ENCODE data around the gene CASKIN1.
"Not testable (repeated sequence)": the region's sequence is repeated elsewhere in the genome, so short reads cannot be mapped to it uniquely, and the experiment has no call there.

The CASKIN1 gene

DNA sequence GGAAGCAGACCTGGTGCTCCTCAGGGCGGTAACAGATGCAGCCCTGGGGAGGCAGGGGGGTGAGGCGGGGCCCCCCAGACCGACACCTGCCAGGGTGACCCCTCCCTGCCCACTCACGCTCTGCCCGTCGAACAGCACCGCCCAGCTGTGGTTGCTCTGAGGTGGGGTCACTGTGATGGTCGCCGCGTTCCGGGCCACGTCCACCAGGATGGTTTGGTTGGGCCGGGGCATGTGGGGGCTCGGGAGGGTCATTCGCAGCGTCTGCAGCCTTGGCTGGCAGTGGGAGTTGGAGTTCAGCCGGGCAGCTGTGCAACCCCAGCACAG is 13.6 kb upstream of the CASKIN1 start:
- in situ Hi-C loops (cut with MboI; ENCODE audit: low sequenced_read_pairs): no loop called here

GRCh38 chr16:2209258-2210008 is 13.0 kb upstream of the CASKIN1 start:
- in situ Hi-C loops (cut with MboI; ENCODE audit: low sequenced_read_pairs): no loop called here

DNA sequence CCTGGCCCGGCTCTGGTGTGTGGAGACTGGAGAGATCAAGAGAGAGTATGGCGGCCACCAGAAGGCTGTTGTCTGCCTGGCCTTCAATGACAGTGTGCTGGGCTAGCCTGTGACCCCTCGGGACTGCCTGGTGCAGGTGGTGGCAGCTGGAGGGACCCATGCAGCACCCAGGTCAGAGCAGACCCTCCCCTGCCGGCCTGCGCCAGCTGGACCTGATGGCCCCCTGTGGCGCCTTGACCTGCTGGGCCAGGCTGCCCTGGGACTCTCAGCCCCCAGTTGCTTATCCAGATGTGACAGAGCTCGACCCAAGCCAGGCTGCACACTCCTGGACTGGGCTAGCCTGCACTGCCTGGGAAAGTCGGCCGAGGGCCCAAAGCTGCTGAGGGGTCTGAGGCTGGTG is 12.4 kb upstream of the CASKIN1 start:
- in situ Hi-C loops (cut with MboI; ENCODE audit: low sequenced_read_pairs): no loop called here

GRCh38 chr16:2208308-2208707 is 11.9 kb upstream of the CASKIN1 start:
- in situ Hi-C loops (cut with MboI; ENCODE audit: low sequenced_read_pairs): no loop called here

- in situ Hi-C loops (cut with MboI; ENCODE audit: low sequenced_read_pairs): no loop called here
Observed at GRCh38 chr16:2207872-2208271, 11.5 kb upstream of the CASKIN1 start.

DNA sequence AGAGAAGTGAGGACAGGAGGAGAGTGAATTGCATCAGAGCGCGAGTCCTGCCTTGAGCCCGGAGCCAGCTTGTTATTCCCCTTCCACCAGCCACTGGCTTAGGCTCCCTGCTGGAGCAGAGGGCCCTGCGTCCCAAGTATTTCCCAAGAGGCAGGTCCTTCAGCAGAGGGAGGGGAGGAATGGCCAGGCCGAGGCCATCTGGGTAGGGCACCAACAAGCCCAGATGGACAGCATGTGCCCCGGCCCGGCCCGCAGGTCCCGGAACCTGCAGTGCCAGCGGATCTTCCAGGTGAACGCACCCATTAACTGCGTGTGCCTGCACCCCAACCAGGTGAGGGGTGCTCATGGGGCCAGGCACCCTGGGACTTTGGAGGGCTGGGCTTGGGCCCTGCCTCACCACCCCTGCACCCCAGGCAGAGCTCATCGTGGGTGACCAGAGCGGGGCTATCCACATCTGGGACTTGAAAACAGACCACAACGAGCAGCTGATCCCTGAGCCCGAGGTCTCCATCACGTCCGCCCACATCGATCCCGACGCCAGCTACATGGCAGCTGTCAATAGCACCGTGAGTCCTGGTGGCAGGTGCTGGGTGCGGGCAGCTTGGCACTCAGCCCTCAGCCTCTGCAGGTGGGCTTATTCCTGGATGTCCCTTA is 10.5 kb upstream of the CASKIN1 start:
- in situ Hi-C loops (cut with MboI; ENCODE audit: low sequenced_read_pairs): no loop called here

DNA sequence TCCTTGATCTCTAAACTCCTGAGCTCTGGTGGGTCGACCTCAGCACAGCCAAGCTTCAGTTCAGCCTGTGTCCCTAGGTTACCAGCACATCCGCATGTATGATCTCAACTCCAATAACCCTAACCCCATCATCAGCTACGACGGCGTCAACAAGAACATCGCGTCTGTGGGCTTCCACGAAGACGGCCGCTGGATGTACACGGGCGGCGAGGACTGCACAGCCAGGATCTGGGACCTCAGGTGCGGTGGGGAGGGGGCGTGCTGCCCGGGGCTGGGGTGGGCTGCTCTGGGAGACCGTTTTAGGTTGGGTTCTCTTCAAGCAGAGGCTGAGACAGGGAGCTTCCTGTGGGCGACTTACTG is 10.0 kb upstream of the CASKIN1 start:
- in situ Hi-C loops (cut with MboI; ENCODE audit: low sequenced_read_pairs): no loop called here

DNA sequence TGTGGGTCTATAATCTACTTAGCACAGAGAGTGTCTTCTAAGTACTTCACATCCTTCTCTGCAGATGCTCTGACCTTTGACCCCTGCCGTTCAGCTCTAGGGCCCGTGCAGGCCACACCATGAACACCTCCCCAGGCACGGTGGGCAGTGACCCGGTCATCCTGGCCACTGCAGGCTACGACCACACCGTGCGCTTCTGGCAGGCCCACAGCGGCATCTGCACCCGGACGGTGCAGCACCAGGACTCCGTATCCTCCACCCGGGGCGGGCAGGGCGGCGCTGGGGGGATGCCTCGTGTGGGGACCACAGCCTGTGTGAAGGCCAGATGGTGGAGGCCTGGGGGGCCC is 9.5 kb upstream of the CASKIN1 start:
- in situ Hi-C loops (cut with MboI; ENCODE audit: low sequenced_read_pairs): no loop called here

- in situ Hi-C loops (cut with MboI; ENCODE audit: low sequenced_read_pairs): no loop called here
Observed at GRCh38 chr16:2205104-2205966, 8.9 kb upstream of the CASKIN1 start, which contains the start of gene MLST8. TSS of gene MLST8 (plus strand) at chr16:2205454. CDS start at chr16:2206086, 632 bp downstream.

- in situ Hi-C loops (cut with MboI; ENCODE audit: low sequenced_read_pairs): no loop called here
Observed at GRCh38 chr16:2204416-2205103, 8.2 kb upstream of the CASKIN1 start.

DNA sequence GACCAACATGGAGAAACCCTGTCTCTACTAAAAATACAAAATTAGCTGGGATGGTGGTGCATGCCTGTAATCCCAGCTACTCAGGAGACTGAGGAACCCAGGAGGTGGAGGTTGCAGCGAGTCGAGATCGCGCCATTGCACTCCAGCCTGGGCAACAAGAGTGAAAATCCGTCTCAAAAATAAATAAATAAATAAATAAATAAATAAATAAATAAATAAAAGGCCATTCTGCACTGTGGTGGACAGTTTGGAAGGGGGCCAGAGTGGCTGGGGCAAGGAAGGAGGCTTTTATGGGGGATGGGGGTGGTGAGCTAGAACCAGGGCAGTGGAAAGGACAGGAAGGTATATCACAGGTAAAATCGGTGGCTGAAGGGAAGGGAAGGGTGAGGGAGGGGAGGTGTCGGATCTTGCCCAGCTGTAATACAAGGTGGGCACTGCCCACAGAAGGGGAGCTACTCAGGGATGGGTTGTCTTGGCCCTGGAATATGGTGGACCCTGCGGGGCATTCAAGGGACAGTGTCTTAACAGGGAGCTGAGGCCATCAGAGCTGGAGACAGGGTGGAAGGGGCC is 6.8 kb upstream of the CASKIN1 start:
- in situ Hi-C loops (cut with MboI; ENCODE audit: low sequenced_read_pairs): not testable (repeated sequence)

GRCh38 chr16:2200313-2200712 is 3.9 kb upstream of the CASKIN1 start:
- in situ Hi-C loops (cut with MboI; ENCODE audit: low sequenced_read_pairs): no loop called here

GRCh38 chr16:2199621-2200139 is 3.3 kb upstream of the CASKIN1 start:
- in situ Hi-C loops (cut with MboI; ENCODE audit: low sequenced_read_pairs): no loop called here

DNA sequence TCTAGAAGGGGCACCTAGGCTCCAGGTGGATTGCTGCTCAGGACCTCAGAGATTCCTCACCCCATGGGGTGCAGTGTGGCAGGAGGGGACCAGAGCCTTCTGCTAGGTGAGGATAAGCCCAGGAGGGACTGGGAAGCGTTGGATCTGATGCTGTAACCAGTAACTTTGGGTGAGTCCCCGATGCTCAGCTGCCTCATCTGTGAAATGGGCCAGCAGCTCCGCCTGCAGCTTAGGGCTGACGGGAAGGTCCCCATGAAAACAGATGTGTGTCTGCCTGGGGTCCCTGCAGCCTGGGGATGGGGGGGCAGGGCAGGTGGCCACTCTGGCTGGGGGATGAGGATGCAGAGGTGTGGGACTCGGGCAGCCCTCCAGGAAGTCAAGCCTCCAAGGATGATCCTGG is 2.7 kb upstream of the CASKIN1 start:
- in situ Hi-C loops (cut with MboI; ENCODE audit: low sequenced_read_pairs): no loop called here

GRCh38 chr16:2198283-2198682 is 1.9 kb upstream of the CASKIN1 start:
- in situ Hi-C loops (cut with MboI; ENCODE audit: low sequenced_read_pairs): no loop called here

DNA sequence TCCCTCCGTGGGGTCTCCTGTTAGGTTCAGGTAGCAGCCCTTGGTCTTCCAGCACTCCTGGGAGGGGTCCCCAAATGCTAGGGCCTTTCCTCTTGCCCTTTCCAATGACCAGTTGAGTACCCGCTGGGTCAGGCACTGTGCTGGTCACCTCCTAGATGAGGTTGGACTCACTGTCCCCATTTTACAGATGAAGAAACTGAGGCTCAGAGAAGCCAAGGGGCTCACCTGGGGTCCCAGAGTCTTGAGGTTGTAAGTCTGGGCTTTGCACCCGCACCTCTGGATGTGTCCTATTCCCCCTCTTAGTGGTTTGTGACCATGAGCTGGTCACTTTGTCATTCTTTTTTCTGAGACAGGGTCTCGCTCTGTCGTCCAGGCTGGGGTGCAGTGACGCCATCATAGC is 1.4 kb upstream of the CASKIN1 start:
- in situ Hi-C loops (cut with MboI; ENCODE audit: low sequenced_read_pairs): no loop called here

- in situ Hi-C loops (cut with MboI; ENCODE audit: low sequenced_read_pairs): no loop called here
Observed at GRCh38 chr16:2196981-2197511, 641 bp upstream of the CASKIN1 start.

- in situ Hi-C loops (cut with MboI; ENCODE audit: low sequenced_read_pairs): no loop called here
Observed at GRCh38 chr16:2195322-2196161, 863 bp downstream of the CASKIN1 start.

GRCh38 chr16:2194852-2195321 is 1.5 kb downstream of the CASKIN1 start:
- in situ Hi-C loops (cut with MboI; ENCODE audit: low sequenced_read_pairs): no loop called here
